Measurements from ENCODE around the gene SPPL2C. TPM values are rescaled to one million over a fixed set of nuclear protein-coding genes. Genes with fewer than 3 reads are reported as not detected.

Gene SPPL2C
- total RNA-seq, 1 experiment from 2014 or later: not detected

DNA sequence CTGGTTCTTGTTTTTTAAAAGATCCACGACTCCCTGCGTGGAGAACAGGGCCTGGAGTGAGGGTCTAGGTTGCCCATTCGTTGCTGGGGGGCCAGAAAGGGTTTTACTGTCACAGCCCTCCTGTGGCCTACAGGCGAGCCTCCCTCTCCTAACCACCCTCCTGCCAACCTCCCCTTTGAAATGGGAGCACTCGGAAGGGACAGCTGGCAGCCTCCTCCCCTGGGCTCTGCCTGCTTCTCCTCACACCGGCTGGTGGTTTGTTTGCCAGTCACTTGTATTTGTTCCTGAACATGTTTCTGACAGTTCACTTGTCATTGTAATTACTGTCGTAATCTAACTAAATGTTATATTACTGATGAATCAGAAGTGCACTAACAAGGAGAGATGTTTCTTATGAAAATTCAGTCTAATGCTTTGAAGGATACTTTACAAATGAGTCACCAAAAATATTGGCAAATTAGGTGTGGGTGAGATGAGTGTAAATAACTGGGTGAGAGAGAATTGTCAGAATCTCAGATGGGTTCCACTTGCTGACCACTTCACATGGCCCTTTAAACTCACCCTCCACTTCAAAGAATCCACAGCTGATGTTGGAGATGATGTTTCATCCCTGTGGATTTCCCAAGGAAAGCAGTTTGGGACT is 2.7 kb upstream of the SPPL2C start:
- Histone ChIP-seq H3K79me1 (ENCODE audit: insufficient read depth, low read depth, low read length, poor library complexity, severe bottlenecking) (no peaks in the 10 kb centered on the region), H3K9me3 (ENCODE audit: control insufficient read depth, low read depth, low read length) (no peaks in the 10 kb centered on the region), H2BK120ac (ENCODE audit: low read depth, low read length, poor library complexity, severe bottlenecking) (no peak overlapping the region), H2BK5ac (ENCODE audit: insufficient read length, low read length) (no peak overlapping the region), H3K79me2 (ENCODE audit: insufficient read depth, low read length) (no peaks in the 10 kb centered on the region), H3T11ph (ENCODE audit: low read length) (no peak overlapping the region), H3K4me2 (ENCODE audit: insufficient read depth, insufficient read length, low read length) (no peak overlapping the region), H3K18ac (ENCODE audit: insufficient read length, low read depth, low read length) (no peak overlapping the region), H2BK20ac (ENCODE audit: low read depth, low read length, poor library complexity, severe bottlenecking) (no peak overlapping the region), H2BK15ac (ENCODE audit: low read depth, low read length) (no peak overlapping the region), H4K5ac (ENCODE audit: insufficient read length, low read depth, low read length) (no peak overlapping the region), H3K9ac (ENCODE audit: extremely low read depth, insufficient read length, low read length) (no peak overlapping the region), H3K27ac (ENCODE audit: insufficient read length, low read depth, low read length) (no peak overlapping the region), H2BK12ac (ENCODE audit: insufficient read length, low read depth, low read length) (no peak overlapping the region), H2AFZ (ENCODE audit: low read length) (no peak overlapping the region), H3K4ac (ENCODE audit: low read depth, low read length) (no peak overlapping the region), H4K91ac (ENCODE audit: insufficient read length, low read depth, low read length) (no peak overlapping the region), H4K20me1 (ENCODE audit: control insufficient read depth, insufficient read depth, insufficient read length) (peaks cover 4% of the 10 kb centered on the region), H3K23ac (ENCODE audit: insufficient read length, low read depth, low read length) (no peak overlapping the region), H3K4me1 (ENCODE audit: insufficient read depth, low read length) (no peaks in the 10 kb centered on the region), H3K14ac (ENCODE audit: insufficient read depth, low read length) (no peak overlapping the region), H3K27me3 (ENCODE audit: insufficient read depth, low read length) (no peaks in the 10 kb centered on the region), H3K56ac (ENCODE audit: insufficient read length, low read depth, low read length) (no peak overlapping the region), H2AK5ac (ENCODE audit: insufficient read length, low read length) (no peak overlapping the region), H3K23me2 (ENCODE audit: insufficient read length, low read depth, low read length, poor library complexity, severe bottlenecking) (no peaks in the 10 kb centered on the region), H4K8ac (replicated peaks; ENCODE audit: insufficient read length, low read depth, low read length) (no peak overlapping the region)
- TF ChIP-seq, protein P1, sequence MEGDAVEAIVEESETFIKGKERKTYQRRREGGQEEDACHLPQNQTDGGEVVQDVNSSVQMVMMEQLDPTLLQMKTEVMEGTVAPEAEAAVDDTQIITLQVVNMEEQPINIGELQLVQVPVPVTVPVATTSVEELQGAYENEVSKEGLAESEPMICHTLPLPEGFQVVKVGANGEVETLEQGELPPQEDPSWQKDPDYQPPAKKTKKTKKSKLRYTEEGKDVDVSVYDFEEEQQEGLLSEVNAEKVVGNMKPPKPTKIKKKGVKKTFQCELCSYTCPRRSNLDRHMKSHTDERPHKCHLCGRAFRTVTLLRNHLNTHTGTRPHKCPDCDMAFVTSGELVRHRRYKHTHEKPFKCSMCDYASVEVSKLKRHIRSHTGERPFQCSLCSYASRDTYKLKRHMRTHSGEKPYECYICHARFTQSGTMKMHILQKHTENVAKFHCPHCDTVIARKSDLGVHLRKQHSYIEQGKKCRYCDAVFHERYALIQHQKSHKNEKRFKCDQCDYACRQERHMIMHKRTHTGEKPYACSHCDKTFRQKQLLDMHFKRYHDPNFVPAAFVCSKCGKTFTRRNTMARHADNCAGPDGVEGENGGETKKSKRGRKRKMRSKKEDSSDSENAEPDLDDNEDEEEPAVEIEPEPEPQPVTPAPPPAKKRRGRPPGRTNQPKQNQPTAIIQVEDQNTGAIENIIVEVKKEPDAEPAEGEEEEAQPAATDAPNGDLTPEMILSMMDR (conservative IDR thresholded peaks at IDR 0.05): no peak
- no peak overlapping the region for H3K27ac Mint-ChIP-seq
- peaks cover 2 to 5% of the 10 kb centered on the region in 2 experiments; a peak in 2 of 4 replicates for H3K4me1 Mint-ChIP-seq
- no peaks in the 10 kb centered on the region; the same call in none of the 2 replicates for H3K27me3 Mint-ChIP-seq (ENCODE audit: low read depth)
- no CpG with 5 or more reads among the region's 7 CpGs for WGBS (ENCODE audit: extremely low coverage, insufficient read length, low lambda C conversion rate)
- no peak overlapping the region for H3K4me3 Mint-ChIP-seq
- no peaks in the 10 kb centered on the region for H3K36me3 Mint-ChIP-seq (ENCODE audit: insufficient read depth in 1 of 3, low read depth in 3 of 3)
- DNase-seq: no peak
- H3K9me3 Mint-ChIP-seq: no peaks in the 10 kb centered on the region
